GM18870 (cell line): ENCODE results near the gene DCUN1D4.

Experiments
- ATAC-seq: cut with Tn5 transposase; IDR thresholded peaks from one replicate; pipeline ENCODE4 v1.9.1; 2021; ENCODE audit warnings: moderate library complexity; ENCODE audit not compliant: unreplicated experiment

Gene DCUN1D4

GRCh38 chr4:51853027-51853682, 10.2 kb downstream of the DCUN1D4 start:
- no peak for ATAC-seq

- ATAC-seq: no peak
These were observed 12.3 kb downstream of the DCUN1D4 start for GRCh38 chr4:51855270-51855669.

- ATAC-seq: no peak
These were observed 12.8 kb downstream of the DCUN1D4 start for GRCh38 chr4:51855751-51856150.

- ATAC-seq: no peak
These were observed 15.8 kb downstream of the DCUN1D4 start for GRCh38 chr4:51858605-51859202.

- no peak for ATAC-seq
These were observed 16.6 kb downstream of the DCUN1D4 start for GRCh38 chr4:51859476-51860031.

- no peak for ATAC-seq
These were observed 19.2 kb downstream of the DCUN1D4 start for GRCh38 chr4:51862199-51862598.

GRCh38 chr4:51862781-51863180, 19.8 kb downstream of the DCUN1D4 start:
- ATAC-seq: no peak

- no peak for ATAC-seq
These were observed 22.8 kb downstream of the DCUN1D4 start for GRCh38 chr4:51865717-51866116.

- ATAC-seq: no peak
These were observed 23.9 kb downstream of the DCUN1D4 start for GRCh38 chr4:51866835-51867234.

GRCh38 chr4:51867689-51868448, 24.9 kb downstream of the DCUN1D4 start:
- ATAC-seq: no peak

GRCh38 chr4:51868449-51868847, 25.5 kb downstream of the DCUN1D4 start:
- ATAC-seq: no peak

- no peak for ATAC-seq
These were observed 27.7 kb downstream of the DCUN1D4 start for GRCh38 chr4:51870441-51871188.

- no peak for ATAC-seq
These were observed 29.5 kb downstream of the DCUN1D4 start for GRCh38 chr4:51872283-51872997.

- ATAC-seq: no peak
These were observed 31.6 kb downstream of the DCUN1D4 start for GRCh38 chr4:51874551-51874950.

- no peak for ATAC-seq
These were observed 35.5 kb downstream of the DCUN1D4 start for GRCh38 chr4:51878431-51878830.

- no peak for ATAC-seq
These were observed 37.3 kb downstream of the DCUN1D4 start for GRCh38 chr4:51880016-51880915.

GRCh38 chr4:51884055-51884454, 41.1 kb downstream of the DCUN1D4 start:
- no peak for ATAC-seq

- ATAC-seq: no peak
These were observed 41.7 kb downstream of the DCUN1D4 start for GRCh38 chr4:51884606-51885005.

- peak; percentile 66 for ATAC-seq
These were observed 42.4 kb downstream of the DCUN1D4 start for GRCh38 chr4:51885363-51885762.
